HPDE6-E6E7 (cell line): Measurements from ENCODE around the gene GAS6.
A peak's percentile ranks its signal among the peaks of the same experiment; 100 is the strongest.
"Not testable (repeated sequence)": the region's sequence is repeated elsewhere in the genome, so short reads cannot be mapped to it uniquely, and the experiment has no call there.

Experiments used
- DNase-seq: peaks from one replicate; pipeline ENCODE4 v3.0.0; 2011; ENCODE audit warnings: missing footprints; ENCODE audit errors: extremely low spot score

The GAS6 gene

DNA sequence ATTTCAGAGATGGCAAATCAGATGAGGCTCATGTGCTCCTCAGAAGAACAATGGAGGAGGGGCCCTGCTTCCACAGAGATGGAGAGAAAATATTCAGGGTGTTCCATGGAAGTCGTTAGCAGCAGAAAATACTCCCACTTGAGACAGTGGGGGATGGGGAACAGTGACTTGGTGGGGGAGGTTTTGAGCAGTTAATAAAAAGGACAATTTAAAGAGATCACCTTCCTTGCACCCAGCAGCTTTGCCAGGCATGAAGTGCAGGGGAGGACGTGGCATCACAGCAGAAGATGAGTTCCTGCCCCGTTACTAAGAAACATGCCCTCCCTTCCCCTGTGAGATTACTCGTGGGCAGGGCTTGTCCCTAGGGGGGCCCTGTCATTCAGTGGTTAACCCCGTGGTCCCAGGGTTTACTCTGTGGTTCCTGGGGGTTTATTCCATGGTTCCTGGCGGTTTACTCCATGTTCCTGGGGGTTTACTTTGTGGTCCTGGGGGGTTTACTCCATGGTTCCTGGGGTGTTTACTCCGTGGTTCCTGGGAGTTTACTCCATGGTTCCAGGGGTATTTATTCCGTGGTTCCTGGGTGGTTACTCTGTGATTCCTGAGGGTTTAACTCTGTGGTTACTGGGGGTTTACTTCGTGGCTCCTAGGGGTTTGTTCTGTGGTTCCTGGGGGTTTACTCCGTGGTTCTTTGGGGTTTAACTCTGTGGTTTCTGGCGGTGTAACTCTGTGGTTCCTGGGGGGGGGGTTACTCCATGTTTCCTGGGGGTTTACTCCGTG, 55.6 kb downstream of the GAS6 start:
- DNase-seq, result no peak

DNA sequence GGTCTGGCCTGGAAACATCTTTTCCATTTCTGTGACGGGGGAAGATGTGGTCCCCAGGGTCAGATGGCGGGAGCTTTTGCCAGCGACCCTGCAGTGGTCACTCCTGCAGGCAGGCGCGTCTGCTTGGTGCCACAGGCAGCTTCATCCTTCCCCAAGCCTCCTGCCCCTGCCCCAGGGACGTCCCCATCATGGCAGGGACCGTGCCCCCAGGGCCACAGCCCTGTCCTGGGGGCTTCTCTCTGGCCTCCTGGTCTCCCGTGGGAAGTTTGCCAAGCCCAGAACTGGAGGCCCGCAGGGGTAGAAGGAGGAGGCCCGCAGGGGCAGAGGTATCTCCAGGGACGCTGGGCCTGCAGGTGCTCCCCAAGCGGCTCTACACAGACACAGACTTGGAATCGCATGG, 57.4 kb downstream of the GAS6 start:
- DNase-seq, result no peak

DNA sequence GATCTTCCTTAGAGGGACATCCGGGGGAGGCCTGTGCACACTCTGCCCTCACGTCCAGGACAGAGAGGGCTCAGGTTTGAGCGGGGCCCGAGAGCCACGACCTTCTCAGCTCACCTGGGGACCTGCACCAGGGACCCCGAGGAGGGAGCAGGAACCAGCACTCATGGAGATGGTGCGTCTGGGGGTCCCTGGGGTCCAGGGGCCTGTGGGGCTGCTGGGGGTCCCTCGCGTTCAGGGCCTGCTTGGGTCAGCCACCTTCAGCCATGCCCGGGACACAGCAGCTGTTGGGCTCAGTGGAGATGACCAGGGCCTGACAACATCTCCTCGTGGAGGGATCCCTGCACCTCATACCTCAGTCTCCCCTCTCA, 57.8 kb downstream of the GAS6 start:
- no peak for DNase-seq

DNA sequence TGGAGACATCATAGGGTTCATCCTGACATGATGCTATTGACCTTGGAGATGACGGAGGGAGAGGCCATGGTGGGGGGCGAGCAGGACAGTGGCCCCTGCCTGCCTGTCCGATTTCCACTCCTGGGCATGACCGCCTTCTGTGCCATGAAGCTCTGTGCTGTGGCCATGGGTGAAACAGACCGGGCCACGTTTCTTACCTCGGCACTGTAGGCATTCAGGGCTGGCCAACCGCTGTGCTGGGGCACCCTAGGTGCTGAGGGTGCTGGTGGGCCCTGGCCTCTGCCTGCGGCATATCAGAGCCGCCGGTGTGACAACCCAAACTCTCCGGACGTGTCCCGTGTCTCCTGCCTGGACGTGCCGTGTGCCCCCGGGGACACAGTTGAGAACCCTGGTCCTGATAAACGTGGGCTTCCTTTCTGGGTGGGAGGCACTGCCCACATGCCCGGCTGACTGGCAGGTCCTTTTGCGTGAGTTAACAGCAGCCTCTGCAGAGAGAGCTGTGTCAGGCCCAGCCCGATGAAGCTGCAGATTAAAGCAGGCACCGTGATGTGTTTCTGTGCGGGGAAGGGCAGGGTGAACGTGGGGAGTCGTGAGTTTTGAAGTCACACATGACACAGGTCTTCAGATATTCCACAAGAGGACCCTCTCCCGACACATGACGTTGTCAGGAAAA, 58.3 kb downstream of the GAS6 start:
- DNase-seq, result no peak

DNA sequence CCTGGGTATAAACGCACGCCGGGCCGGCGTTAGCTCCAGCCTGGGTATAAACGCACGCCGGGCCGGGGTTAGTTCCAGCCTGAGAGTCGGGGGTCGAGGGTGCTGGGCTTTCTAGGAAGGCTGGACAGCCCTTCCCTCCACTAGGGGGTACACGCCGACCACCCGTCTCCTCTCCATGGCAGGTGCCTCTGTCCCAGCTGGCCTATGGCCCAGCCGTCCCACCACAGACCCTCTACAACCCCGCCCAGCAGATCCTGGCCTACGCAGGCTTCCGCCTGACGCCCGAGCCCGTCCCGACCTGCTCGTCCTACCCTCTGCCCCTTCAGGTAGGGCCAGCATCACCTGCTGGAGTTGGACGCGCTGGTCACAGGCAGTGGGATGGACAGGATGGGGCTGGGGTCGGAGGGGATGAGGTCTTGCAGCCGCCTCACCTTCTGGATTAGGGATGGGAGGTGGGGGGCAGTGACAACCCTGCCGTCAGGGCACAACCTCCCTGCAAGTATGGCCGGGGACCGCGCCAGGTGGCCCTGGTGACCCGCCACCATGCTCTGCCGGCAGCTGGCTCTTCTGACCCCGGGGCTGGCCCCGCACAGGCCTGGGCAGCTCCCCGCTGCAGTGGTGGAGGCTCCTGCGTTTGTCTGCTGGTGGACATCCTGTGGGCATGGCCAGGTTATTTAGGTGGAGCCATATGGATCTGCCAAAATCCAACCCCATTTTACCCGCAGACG, 59.0 kb downstream of the GAS6 start:
- DNase-seq, result no peak

DNA sequence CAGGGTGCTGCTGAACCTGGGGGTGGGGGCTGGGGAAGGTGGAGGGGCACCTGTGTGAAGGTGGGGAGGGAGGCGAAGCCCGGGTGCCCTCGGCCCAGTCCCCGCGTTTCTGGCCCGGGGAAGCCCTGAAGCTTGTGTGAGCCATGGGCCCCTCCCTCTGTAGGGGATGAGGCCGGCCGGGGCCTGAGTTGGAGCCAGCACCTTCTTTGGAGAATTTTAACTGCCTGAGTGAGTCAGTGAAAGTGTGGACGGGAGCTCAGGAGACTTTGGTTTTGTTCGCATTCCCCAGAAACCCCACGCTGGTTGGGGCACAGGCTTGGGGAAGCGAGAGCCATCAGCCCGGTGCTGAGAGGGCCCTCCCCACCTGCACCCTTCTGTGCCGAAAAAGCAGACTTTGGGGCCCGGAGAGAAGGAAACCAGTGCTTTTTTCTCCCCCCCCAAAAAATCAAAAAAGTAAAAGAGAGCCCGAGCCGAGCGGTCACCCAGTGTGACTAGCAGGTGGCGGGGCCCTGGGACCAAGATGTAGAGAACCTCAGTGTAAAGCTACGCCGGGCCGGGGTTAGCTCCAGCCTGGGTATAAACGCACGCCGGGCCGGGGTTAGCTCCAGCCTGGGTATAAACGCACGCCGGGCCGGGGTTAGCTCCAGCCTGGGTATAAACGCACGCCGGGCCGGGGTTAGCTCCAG, 59.7 kb downstream of the GAS6 start:
- no peak for DNase-seq

DNA sequence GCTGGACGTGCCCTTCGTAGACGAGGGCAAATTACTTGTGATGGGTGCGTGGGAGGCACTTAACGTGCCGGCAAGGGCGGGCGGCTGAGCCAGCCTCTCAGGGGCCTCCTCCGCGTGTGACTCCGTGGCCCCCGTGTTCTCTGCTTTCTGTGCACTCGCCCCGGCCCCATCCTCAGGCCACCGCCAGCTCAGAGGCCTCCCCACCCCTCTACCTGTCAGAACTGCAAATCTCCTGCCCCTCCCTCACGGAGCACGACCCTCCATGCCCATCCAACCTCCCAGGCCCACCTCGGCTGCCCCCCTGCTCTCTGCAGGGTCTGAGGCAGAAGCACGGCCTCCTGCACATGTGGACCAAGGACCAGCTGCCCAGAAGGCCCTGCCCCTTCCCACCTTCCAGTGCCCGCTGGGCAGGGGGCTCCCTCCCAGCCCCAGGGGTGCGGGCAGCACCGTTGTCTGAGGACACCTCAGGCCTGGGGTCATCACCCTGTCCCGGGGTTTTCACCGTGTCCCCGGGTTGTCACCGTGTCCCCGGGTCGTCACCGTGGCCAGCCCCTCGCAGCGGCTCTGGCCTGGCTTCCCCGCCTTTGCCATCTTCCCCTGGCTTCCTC, 60.4 kb downstream of the GAS6 start:
- no peak for DNase-seq

DNA sequence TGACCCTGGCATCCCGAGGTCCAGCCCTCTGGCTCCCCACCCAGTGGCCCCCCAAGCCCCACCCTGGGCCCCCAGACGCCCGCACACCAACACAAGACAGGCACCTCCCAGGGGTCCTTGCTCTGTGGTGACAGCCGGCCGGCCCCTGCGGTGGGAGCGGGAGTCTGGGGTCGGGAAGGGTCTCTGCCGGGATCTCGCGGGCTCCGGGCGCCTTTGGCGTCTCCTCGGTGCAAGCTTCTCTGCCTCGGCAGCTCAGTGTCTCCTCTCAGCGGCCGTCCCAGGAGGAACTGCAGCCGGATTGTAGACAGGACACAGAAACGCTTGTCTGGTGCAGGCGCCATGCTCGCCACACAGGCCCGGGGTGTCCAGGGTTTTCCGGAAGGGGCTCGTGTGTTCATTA, 61.1 kb downstream of the GAS6 start:
- DNase-seq, result no peak

DNA sequence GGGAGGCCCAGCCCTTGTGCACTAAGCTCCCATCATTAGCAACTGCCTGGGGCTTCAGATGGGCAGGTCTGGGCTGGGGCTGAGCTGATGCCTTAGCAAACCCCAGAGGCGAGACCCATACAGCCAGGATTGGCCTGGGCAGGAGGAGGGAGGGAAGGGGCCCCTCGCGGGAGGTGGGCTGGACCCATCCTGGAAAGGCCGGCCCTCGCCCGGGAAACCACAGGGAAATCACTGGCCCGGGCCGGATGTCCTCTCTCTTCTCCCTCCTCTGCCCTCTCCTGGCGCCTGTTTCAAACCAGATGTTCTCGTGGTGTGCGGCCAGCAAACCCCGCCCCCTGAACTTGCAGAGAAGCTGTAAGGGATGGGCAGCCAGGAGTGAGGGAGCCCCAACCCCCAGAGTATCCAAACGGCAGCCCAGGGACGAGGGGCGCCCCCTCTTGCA, 61.8 kb downstream of the GAS6 start:
- peak; percentile 59 for DNase-seq

DNA sequence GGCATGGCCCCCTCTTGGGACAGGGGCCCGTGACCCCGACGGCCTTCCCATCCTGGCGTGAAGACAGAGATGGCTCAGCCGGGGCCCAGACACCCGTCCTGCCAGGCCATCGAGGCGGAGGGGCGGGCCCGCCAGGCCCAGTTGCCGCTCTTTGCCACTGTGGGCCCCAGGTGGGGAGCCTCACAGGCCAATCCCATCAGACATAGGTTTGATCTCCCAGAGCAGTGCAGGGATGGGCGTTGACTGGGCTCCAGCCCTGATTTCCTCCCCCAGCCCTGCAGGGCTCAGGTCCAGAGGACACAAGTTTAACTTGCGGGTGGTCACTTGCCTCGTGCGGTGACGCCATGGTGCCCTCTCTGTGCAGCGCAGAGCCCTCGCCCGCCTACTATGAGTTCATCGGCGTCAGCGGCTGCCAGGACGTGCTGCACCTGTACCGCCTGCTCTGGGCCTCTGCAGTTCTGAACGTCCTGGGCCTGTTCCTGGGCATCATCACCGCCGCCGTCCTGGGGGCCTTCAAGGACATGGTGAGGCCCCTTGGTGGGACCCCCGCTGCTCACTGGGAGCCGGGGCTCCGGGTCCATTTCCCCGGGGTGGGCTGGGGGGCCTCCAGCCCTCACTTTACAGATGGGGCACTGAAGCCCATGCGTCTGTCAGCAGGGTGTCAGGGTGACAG, 62.5 kb downstream of the GAS6 start:
- no peak for DNase-seq

DNA sequence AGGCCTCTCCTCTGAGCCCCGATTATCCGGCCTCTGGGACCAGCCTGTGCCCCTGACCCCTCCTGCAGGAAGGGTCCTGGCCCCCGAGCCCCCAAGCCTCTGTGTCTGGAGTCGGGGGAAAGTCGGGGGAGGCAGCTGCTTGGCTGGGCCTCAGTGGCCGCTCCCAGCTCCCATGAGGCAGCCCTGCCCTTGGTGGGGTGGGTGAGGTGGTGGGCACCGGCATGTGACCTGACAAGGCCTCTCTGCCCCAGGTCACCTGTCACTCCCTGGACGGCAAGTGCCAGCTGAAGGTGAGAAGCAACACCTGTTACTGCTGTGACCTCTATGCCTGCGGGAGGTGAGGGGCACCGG, 63.3 kb downstream of the GAS6 start:
- no peak for DNase-seq

DNA sequence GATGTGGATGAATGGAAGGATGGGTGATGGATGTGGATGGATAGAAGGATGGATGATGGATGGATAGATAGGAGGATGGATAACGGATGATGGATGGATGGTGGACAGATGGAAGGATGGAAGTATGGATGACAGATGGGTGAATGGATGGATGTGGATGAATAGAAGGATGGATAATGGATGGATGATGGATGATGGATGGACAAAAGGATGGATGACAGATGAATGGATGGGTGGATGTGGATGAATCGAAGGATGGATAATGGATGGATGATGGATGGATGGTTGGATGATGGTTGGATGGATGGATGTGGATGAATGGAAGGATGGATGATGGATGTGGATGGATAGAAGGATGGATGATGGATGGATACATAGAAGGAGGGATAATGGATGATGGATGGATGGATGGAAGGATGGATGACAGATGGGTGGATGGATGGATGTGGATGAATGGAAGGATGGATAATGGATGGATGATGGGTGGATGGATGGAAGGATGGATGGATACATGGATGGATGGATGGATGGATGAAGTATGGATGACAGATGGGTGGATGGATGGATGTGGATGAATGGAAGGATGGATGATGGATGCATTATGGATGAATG, 65.6 kb downstream of the GAS6 start:
- DNase-seq, result no peak

DNA sequence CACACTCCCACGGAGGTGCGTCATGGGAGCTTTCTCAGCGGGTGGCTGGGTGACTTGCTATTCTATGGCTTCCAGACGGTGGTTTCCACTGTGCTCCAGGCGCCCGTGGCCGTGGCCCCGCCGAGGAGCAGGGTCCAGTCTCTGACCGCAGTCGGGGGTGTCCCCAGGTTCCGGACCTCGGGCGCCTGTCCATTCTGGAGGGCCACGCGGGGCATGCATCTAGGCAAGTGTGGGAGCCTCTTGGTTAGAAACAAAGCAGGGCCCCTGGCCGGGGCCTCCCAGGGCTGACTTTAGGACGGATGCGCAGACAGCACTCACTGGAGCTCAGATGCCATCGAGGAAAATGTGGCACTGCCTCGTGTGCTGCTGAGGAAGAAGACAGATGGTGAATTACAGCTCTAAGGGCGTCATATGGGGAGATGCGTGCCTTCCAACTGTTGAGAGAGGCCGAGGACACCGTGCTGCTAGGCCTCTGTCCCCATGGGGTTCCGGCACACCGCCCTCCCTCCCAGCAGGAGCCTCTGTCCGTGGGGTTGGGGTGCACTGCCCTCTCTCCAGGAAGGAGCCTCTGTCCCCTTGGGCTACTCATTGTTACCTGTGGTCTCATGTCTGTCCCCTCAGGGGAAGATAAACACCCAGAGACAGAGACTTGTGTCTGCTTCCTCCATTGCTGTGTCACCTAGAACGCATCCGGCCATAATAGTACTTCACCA, 66.8 kb downstream of the GAS6 start:
- no peak for DNase-seq

DNA sequence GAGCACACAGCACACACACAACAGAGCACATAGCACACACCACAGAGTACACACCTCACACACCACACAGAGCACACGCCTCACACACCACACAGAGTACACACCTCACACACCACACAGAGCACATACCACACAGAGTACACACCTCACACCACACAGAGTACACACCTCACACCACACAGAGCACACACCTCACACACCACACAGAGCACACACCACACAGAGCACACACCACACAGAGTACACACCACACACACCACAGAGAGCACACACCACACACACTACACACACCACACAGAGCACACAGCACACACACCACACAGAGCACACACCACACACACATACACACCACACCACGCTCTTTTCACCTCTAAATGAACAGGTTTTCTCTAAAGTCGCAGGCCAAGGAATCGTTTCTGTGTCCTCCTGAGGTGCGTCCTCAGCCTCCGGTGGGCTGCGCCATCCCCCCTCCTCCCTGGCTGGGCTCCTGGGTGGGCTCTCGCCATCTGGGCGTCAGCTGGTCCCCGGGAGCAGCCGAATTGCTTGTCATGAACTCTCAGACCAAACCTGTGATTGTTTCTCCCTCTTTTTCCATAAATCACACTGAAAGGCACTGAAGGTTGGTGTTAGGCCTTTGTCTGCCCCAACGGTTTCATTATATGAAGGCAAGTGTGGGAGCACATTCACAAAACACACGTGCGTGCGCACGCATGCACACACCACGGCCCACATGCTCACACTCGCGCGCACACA, 67.5 kb downstream of the GAS6 start:
- DNase-seq, result no peak

DNA sequence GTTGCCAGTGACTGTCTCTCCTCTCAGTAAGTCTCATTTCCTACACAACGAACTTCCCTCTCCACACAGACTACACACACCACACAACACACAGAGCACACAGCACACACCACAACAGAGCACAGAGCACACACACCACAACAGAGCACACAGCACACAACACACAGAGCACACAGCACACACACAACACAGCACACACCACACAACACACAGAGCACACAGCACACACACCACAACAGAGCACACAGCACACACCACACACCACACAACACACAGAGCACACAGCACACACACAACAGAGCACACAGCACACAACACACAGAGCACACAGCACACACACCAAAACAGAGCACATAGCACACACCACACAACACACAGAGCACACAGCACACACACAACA, 68.5 kb downstream of the GAS6 start:
- DNase-seq, result not testable (repeated sequence)

DNA sequence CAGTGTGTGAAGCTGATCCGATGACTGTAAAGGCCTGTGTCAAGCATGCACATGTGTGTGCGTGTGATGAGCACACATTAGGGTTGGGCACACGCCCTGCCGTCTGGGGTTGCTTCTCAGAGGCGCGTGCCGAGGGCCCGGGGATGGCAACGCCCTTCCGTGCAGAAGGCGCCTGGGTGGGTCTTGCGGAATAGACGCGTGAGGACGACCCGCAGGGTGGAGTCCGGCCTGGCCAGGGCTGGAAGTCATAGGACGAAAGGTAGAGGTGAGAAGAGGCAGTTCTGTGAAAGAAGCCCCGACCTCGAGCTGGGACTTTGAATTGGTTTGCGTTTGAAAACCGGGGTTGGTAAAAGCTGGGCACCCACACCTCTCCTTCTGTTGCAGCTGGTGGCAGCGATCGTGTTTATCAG, 69.1 kb downstream of the GAS6 start:
- DNase-seq, result no peak

DNA sequence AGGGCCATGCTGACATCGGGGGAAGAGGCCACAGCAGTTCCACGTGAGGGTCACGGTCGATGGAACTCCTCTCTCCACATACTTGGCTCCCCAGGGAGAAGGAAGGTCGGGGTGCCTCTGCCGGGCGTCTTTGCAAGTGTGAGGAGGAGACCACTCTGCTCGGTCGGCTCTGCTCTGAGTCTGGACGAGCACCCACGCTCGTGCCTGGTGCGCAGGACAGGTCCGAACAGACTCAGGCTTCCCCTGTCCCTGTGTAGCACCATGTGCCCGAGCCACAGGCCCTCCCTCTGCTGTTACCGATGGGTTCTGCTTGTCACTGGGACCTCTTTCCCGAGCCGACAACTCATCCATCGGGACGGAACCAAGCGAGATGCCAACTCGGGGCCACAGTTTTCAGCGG, 69.8 kb downstream of the GAS6 start:
- DNase-seq, result no peak

DNA sequence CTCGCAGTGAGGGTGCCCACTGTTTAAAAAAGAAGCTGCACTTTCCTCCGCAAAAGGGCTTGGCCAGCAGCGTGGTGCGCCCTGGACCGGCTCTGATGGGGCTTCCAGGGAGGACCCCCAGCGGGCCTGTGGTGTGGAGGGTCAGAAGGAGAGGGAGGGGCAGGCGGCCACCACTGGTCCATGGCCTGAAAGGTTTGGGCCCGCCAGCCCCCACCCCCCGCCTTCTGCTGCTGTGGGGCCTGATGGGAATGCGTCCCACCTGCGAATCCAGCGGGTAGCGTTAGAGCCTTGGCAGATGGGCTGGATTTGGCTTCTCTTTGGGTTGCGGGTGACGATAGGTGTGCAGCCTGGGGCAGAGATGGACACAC, 70.2 kb downstream of the GAS6 start:
- no peak for DNase-seq

DNA sequence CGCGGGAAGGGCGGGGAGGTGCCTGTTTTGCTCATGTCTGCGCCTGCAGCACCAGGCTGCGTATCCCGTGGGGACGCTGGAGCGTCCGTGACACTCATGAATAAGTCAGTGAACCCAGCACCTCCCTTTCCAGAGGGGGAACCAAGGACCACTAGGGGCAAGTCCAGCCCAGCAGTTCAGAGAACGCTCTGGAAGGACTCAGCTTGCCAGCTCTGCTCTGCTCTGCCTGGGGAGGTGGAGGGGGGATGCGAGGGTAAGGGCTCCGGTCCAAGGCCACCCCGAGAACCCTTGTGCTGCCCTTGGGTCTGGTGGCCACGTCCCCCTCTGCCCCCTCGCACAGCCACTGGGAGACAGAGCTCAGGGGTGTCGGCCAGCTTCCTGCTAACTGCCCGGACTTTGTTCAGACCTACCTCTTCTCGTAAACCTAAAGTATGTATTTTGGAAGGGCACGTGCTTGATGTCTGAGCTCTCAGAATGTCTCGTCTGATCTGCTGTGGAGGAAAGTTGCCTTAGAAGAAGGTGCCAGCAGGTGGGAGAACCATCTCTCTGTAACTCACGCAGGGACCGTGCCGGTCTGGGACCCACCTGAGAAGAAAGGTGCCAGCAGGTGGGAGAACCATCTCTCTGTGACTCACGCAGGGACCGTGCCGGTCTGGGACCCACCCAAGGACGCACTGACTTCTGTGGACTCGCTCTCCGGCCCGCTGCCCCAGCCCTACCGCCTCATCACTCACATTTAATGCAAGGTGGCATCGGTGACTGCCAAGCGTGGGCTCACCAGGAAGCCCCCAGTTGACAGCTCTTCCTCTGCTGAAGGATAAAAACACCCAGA, 70.8 kb downstream of the GAS6 start:
- DNase-seq, result no peak
